H9 (cell line): Measurements from ENCODE around the gene KMT2B. TPM values are rescaled to one million over a fixed set of nuclear protein-coding genes. Genes with fewer than 3 reads are reported as not detected.

Experiments used
- DNase-seq: peaks from one replicate; pipeline ENCODE4 v3.0.0-alpha.2; 2017
- H2AFZ ChIP-seq: one replicate; pipeline ENCODE4 v1.6.1; 2013; ENCODE audit warnings: mild to moderate bottlenecking, low read length, control low read depth, moderate library complexity
- H2AK5ac ChIP-seq: 2 replicates; pipeline ENCODE4 v1.6.1; 2013; ENCODE audit warnings: low read length, control low read depth, mixed read lengths; ENCODE audit not compliant: insufficient read length
- H2BK120ac ChIP-seq: one replicate; pipeline ENCODE4 v1.6.1; 2013; ENCODE audit warnings: low read depth, mild to moderate bottlenecking, low read length, control low read depth, inconsistent platforms; ENCODE audit not compliant: poor library complexity, severe bottlenecking
- H2BK12ac ChIP-seq: 2 replicates; pipeline ENCODE4 v1.6.1; 2013; ENCODE audit warnings: low read length, control low read depth, mixed read lengths, low read depth; ENCODE audit not compliant: insufficient read length
- H2BK15ac ChIP-seq: 2 replicates; pipeline ENCODE4 v1.6.1; 2013; ENCODE audit warnings: low read depth, low read length, control low read depth
- H2BK20ac ChIP-seq: one replicate; pipeline ENCODE4 v1.6.1; 2013; ENCODE audit warnings: low read depth, mild to moderate bottlenecking, low read length, control low read depth, inconsistent platforms; ENCODE audit not compliant: poor library complexity, severe bottlenecking
- H2BK5ac ChIP-seq: 2 replicates; pipeline ENCODE4 v1.6.1; 2013; ENCODE audit warnings: low read length, control low read depth, mixed read lengths; ENCODE audit not compliant: insufficient read length
- H3K14ac ChIP-seq: 2 replicates; pipeline ENCODE4 v1.6.1; 2013; ENCODE audit warnings: low read length, control low read depth; ENCODE audit not compliant: insufficient read depth
- H3K18ac ChIP-seq: 2 replicates; pipeline ENCODE4 v1.6.1; 2013; ENCODE audit warnings: low read depth, mild to moderate bottlenecking, mixed read lengths, low read length, control low read depth; ENCODE audit not compliant: insufficient read length
- H3K23ac ChIP-seq: 2 replicates; pipeline ENCODE4 v1.6.1; 2013; ENCODE audit warnings: low read length, control low read depth, mixed read lengths, low read depth; ENCODE audit not compliant: insufficient read length
- H3K23me2 ChIP-seq: 2 replicates; pipeline ENCODE4 v1.6.1; 2013; ENCODE audit warnings: low read depth, mild to moderate bottlenecking, mixed read lengths, low read length, control low read depth; ENCODE audit not compliant: insufficient read length, poor library complexity, severe bottlenecking
- H3K27ac ChIP-seq: 2 replicates; pipeline ENCODE4 v1.5.1; 2013; ENCODE audit warnings: low read length, control low read depth, mixed read lengths, low read depth; ENCODE audit not compliant: insufficient read length
- H3K27me3 ChIP-seq: 2 replicates; pipeline ENCODE4 v1.6.1; 2013; ENCODE audit warnings: low read length, control low read depth, inconsistent platforms; ENCODE audit not compliant: insufficient read depth
- H3K4ac ChIP-seq: 2 replicates; pipeline ENCODE4 v1.6.1; 2013; ENCODE audit warnings: low read depth, mild to moderate bottlenecking, control low read depth, inconsistent platforms, low read length, moderate library complexity
- H3K4me1 ChIP-seq: 2 replicates; pipeline ENCODE4 v1.6.1; 2013; ENCODE audit warnings: low read length, control low read depth, inconsistent platforms; ENCODE audit not compliant: insufficient read depth
- H3K4me2 ChIP-seq: 2 replicates; pipeline ENCODE4 v1.6.1; 2013; ENCODE audit warnings: low read length, control low read depth, mixed read lengths; ENCODE audit not compliant: insufficient read length, insufficient read depth
- H3K56ac ChIP-seq: 2 replicates; pipeline ENCODE4 v1.6.1; 2013; ENCODE audit warnings: low read depth, mild to moderate bottlenecking, mixed read lengths, low read length, control low read depth; ENCODE audit not compliant: insufficient read length
- H3K79me1 ChIP-seq: 2 replicates; pipeline ENCODE4 v1.6.1; 2013; ENCODE audit warnings: low read depth, mild to moderate bottlenecking, moderate library complexity, low read length, control low read depth, inconsistent platforms; ENCODE audit not compliant: insufficient read depth, poor library complexity, severe bottlenecking
- H3K79me2 ChIP-seq: 2 replicates; pipeline ENCODE4 v1.6.1; 2013; ENCODE audit warnings: low read length, control low read depth, inconsistent platforms; ENCODE audit not compliant: insufficient read depth
- H3K9ac ChIP-seq: 2 replicates; pipeline ENCODE4 v1.6.1; 2013; ENCODE audit warnings: low read length, control low read depth, mixed read lengths; ENCODE audit not compliant: insufficient read length; ENCODE audit errors: extremely low read depth
- H3K9me3 ChIP-seq: one replicate; pipeline ENCODE4 v1.6.1; 2013; ENCODE audit warnings: low read depth, low read length, inconsistent platforms; ENCODE audit not compliant: control insufficient read depth
- H3T11ph ChIP-seq: one replicate; pipeline ENCODE4 v1.6.1; 2013; ENCODE audit warnings: mild to moderate bottlenecking, low read length, control low read depth, inconsistent platforms
- H4K20me1 ChIP-seq: one replicate; pipeline ENCODE4 v1.6.1; 2013; ENCODE audit not compliant: control insufficient read depth, insufficient read length, insufficient read depth
- H4K5ac ChIP-seq: 2 replicates; pipeline ENCODE4 v1.6.1; 2013; ENCODE audit warnings: low read depth, mild to moderate bottlenecking, mixed read lengths, low read length, control low read depth; ENCODE audit not compliant: insufficient read length
- H4K8ac ChIP-seq: replicated peaks from 2 replicates; pipeline ENCODE4 v1.6.1; 2013; ENCODE audit warnings: low read length, control low read depth, mixed read lengths, low read depth; ENCODE audit not compliant: insufficient read length
- H4K91ac ChIP-seq: 2 replicates; pipeline ENCODE4 v1.6.1; 2013; ENCODE audit warnings: low read depth, mild to moderate bottlenecking, moderate library complexity, mixed read lengths, low read length, control low read depth; ENCODE audit not compliant: insufficient read length
- H3K27ac Mint-ChIP-seq, 3 experiments: 2 replicates in 2 of 3; 3 replicates in 1 of 3; pipeline ENCODE4 v1.8.0; 2020 to 2021; ENCODE audit warnings: mixed read lengths in 3 of 3, mild to moderate bottlenecking in 1 of 3, moderate library complexity in 1 of 3
- H3K27me3 Mint-ChIP-seq: 2 replicates; pipeline ENCODE4 v1.8.0; 2021; ENCODE audit warnings: low read depth, mild to moderate bottlenecking, moderate library complexity, mixed read lengths
- H3K36me3 Mint-ChIP-seq, 3 experiments: 2 replicates in 2 of 3; 3 replicates in 1 of 3; pipeline ENCODE4 v1.8.0; 2020 to 2021; ENCODE audit warnings: low read depth in 3 of 3, mixed read lengths in 3 of 3; ENCODE audit not compliant: insufficient read depth in 1 of 3
- H3K4me1 Mint-ChIP-seq, 2 experiments: 2 replicates each; pipeline ENCODE4 v1.8.0; 2020; ENCODE audit warnings: mixed read lengths in 2 of 2
- H3K4me3 Mint-ChIP-seq, 2 experiments: 2 replicates in 1 of 2; 3 replicates in 1 of 2; pipeline ENCODE4 v1.8.0; 2020 to 2021; ENCODE audit warnings: mild to moderate bottlenecking in 2 of 2, mixed read lengths in 2 of 2, moderate library complexity in 1 of 2
- H3K9me3 Mint-ChIP-seq, 2 experiments: 2 replicates in 1 of 2; 3 replicates in 1 of 2; pipeline ENCODE4 v1.8.0; 2020; ENCODE audit warnings: mild to moderate bottlenecking in 2 of 2, mixed read lengths in 2 of 2, moderate library complexity in 1 of 2
- CTCF ChIP-seq: fragments of 200-600 bp; sonication (generic); conservative IDR thresholded peaks from 3 replicates; pipeline ENCODE4 v1.8.0; 2021; ENCODE audit warnings: antibody characterized with exemption, mild to moderate bottlenecking
- WGBS: extraction: QIAGEN DNeasy Blood & Tissue Kit; methylation state at CpG from one replicate; pipeline ENCODE4 v1.1.7; 2013; ENCODE audit warnings: missing lambda C conversion rate, low lambda C conversion rate, mixed read lengths; ENCODE audit not compliant: insufficient read length; ENCODE audit errors: extremely low coverage; 5-methylcytosine and 5-hydroxymethylcytosine counted together
- total RNA-seq: library from RNA; stranded (reverse); gene quantifications from 2 replicates; pipeline ENCODE4 v1.2.1, GENCODE V29; 2021

Gene KMT2B
- total RNA-seq, 1 experiment from 2014 or later = 47.7 TPM

GRCh38 chr19:35693422-35693821 lies 24.4 kb upstream of the KMT2B start:
- H3K4ac ChIP-seq = no peak overlapping the region
- Mint-ChIP-seq H3K27ac (no peak overlapping the region), H3K9me3 (peaks cover 0 to 3% of the 10 kb centered on the region in 2 experiments; a peak in 3 of 5 replicates), H3K4me1 (peaks cover 3 to 8% of the 10 kb centered on the region in 2 experiments; a peak in 1 of 4 replicates), H3K27me3 (peaks cover 5% of the 10 kb centered on the region; the same call in 1 of the 2 replicates), H3K36me3 (no peaks in the 10 kb centered on the region), H3K4me3 (peak overlapping the region in 1 of 2 experiments; percentile 50; a peak in 2 of 5 replicates)
- H3K9ac ChIP-seq = no peak overlapping the region
- H3K27me3 ChIP-seq = no peaks in the 10 kb centered on the region
- no peak overlapping the region for H4K5ac ChIP-seq
- no peak overlapping the region for H2BK20ac ChIP-seq
- H3K56ac ChIP-seq = no peak overlapping the region
- no peaks in the 10 kb centered on the region for H3K23me2 ChIP-seq
- TF ChIP-seq CTCF = no peak
- no peak overlapping the region for H2AK5ac ChIP-seq
- H2BK5ac ChIP-seq = no peak overlapping the region
- no peak overlapping the region for H3K14ac ChIP-seq
- no peaks in the 10 kb centered on the region for H4K20me1 ChIP-seq
- H3K18ac ChIP-seq = no peak overlapping the region
- no peak overlapping the region for H4K8ac ChIP-seq
- no peak overlapping the region for H2AFZ ChIP-seq
- no peak for DNase-seq
- H3K4me1 ChIP-seq = no peaks in the 10 kb centered on the region
- no peak overlapping the region for H3K27ac ChIP-seq
- H3K23ac ChIP-seq = no peak overlapping the region
- H3K4me2 ChIP-seq = no peak overlapping the region
- H3T11ph ChIP-seq = no peak overlapping the region
- H2BK15ac ChIP-seq = no peak overlapping the region
- no peak overlapping the region for H4K91ac ChIP-seq
- no peaks in the 10 kb centered on the region for H3K9me3 ChIP-seq
- no peaks in the 10 kb centered on the region for H3K79me1 ChIP-seq
- no peak overlapping the region for H2BK12ac ChIP-seq
- no peaks in the 10 kb centered on the region for H3K79me2 ChIP-seq
- no peak overlapping the region for H2BK120ac ChIP-seq
- WGBS = no CpG with 5 or more reads among the region's 8 CpGs
